CD4-positive, alpha-beta T cell (primary cell): ENCODE data around the gene CD6. TPM values are rescaled to one million over a fixed set of nuclear protein-coding genes. Genes with fewer than 3 reads are reported as not detected.

Source experiments
- ATAC-seq: fragments of 200-7000 bp; cut with Tn5 transposase; one replicate; pipeline ENCODE4 v1.10.0; 2022; ENCODE audit warnings: mild to moderate bottlenecking; ENCODE audit not compliant: poor library complexity
- CTCF ChIA-PET: fragments of 350-600 bp; sonication (Branson Sonifier 250); formaldehyde crosslinking; loops from one replicate; lab custom pipeline; 2021; ENCODE audit warnings: antibody characterized with exemption, inconsistent platforms; lab: Charles Lee
- POLR2A ChIA-PET: fragments of 350-600 bp; sonication (Branson Sonifier 250); formaldehyde crosslinking; loops from one replicate; lab custom pipeline; 2021; ENCODE audit warnings: antibody characterized with exemption, inconsistent platforms; lab: Charles Lee
- DNase-seq, 14 experiments: peaks; one replicate each; pipeline ENCODE4 v3.0.0-alpha.2; 2013 to 2020; ENCODE audit warnings: mixed read lengths in 2 of 14
- H3K27ac ChIP-seq, 2 donors: one replicate each; pipeline versions ENCODE4 v1.5.1 to v1.7.0; 2013; ENCODE audit warnings: low read length in 2 of 2, low read depth in 1 of 2, mild to moderate bottlenecking in 1 of 2
- H3K27me3 ChIP-seq, 2 experiments: 1 replicate in 1 of 2; 2 replicates in 1 of 2; pipeline versions ENCODE4 v1.6.1 to v1.7.0; 2013; ENCODE audit warnings: low read length in 2 of 2, control low read depth in 1 of 2, mild to moderate bottlenecking in 1 of 2, moderate library complexity in 1 of 2; ENCODE audit not compliant: insufficient read depth in 2 of 2, control insufficient read depth in 1 of 2
- H3K36me3 ChIP-seq: one replicate; pipeline ENCODE4 v1.6.1; 2013; ENCODE audit warnings: low read length, control low read depth; ENCODE audit not compliant: insufficient read depth
- H3K4me1 ChIP-seq: one replicate; pipeline ENCODE4 v1.6.1; 2013; ENCODE audit warnings: low read length, control low read depth; ENCODE audit not compliant: insufficient read depth
- H3K4me3 ChIP-seq: one replicate; pipeline ENCODE4 v1.5.1; 2013; ENCODE audit warnings: mild to moderate bottlenecking, low read length, moderate library complexity
- H3K9me3 ChIP-seq, 2 experiments: 1 replicate in 1 of 2; 2 replicates in 1 of 2; pipeline versions ENCODE4 v1.6.1 to v1.7.0; 2013; ENCODE audit warnings: low read length in 2 of 2, mild to moderate bottlenecking in 2 of 2, control low read depth in 1 of 2, moderate library complexity in 1 of 2; ENCODE audit not compliant: control insufficient read depth in 1 of 2, insufficient read depth in 1 of 2
- H3K27ac Mint-ChIP-seq: one replicate; pipeline ENCODE4 v1.8.0; 2020; ENCODE audit warnings: mixed read lengths
- H3K27me3 Mint-ChIP-seq: one replicate; pipeline ENCODE4 v1.8.0; 2021; ENCODE audit warnings: mixed read lengths
- H3K36me3 Mint-ChIP-seq: one replicate; pipeline ENCODE4 v1.8.0; 2021; ENCODE audit warnings: low read depth, mixed read lengths
- H3K4me1 Mint-ChIP-seq: one replicate; pipeline ENCODE4 v1.8.0; 2021; ENCODE audit warnings: low read depth, mixed read lengths
- H3K4me3 Mint-ChIP-seq: one replicate; pipeline ENCODE4 v1.8.0; 2020; ENCODE audit warnings: mild to moderate bottlenecking, mixed read lengths
- H3K9me3 Mint-ChIP-seq: one replicate; pipeline ENCODE4 v1.8.0; 2020; ENCODE audit warnings: mixed read lengths
- intact Hi-C, 2 experiments: fragments of 100-400 bp; cut with DNase I in 1 of 2; cut with micrococcal nuclease in 1 of 2; formaldehyde crosslinking; loops; one replicate each; pipeline versions ENCODE4 v1.15.1 to v1.9.0; 2023 to 2025; cut with DNase I, micrococcal nuclease
- total RNA-seq, 174 experiments: library from RNA in 2 of 174; stranded (reverse) in 2 of 174; gene quantifications; one replicate each; pipeline ENCODE4 v1.2.3 and lab custom pipeline; 2021 to 2026
- TF ChIP-seq, protein P1 (sequence below): fragments of 200-600 bp; IDR thresholded peaks from one replicate; pipeline ENCODE4 v1.8.0; 2022; ENCODE audit warnings: antibody characterized with exemption, mild to moderate bottlenecking

The CD6 gene
- total RNA-seq, 2 experiments from 2014 or later = 814 to 827 TPM

DNA sequence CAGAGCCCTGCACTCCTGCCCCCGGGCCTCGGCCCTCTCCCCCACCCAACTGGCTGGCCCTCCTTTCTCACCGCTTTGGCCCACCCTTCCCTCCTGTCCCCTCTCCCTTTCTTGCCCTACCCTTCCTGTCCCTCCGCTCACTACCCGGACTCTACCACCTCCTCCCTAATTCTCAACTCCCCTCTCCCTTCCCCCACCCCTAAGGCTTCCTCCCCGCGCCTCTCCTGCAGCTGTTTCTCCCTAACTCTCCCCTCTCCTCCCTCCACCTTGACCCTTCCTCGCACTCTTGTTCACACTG lies 19.9 kb upstream of the CD6 start:
- CTCF ChIA-PET = interaction anchor here (1.2 kb wide), 1 partner anchor 36 kb away, joined by 3 read pairs; no protein-coding TSS in a partner anchor
- no peaks in the 10 kb centered on the region for H3K36me3 Mint-ChIP-seq
- H3K27ac Mint-ChIP-seq = peak overlapping the region; percentile 79
- H3K9me3 Mint-ChIP-seq = no peaks in the 10 kb centered on the region
- POLR2A ChIA-PET = interaction anchor here (0.6 kb wide), 1 partner anchor 20 kb away, joined by 4 read pairs; the partner anchor contains the start of gene CD6
- Histone ChIP-seq H3K9me3 (no peaks in the 10 kb centered on the region), H3K27ac (no peak overlapping the region), H3K36me3 (no peaks in the 10 kb centered on the region), H3K4me3 (peak overlapping the region; percentile 51), H3K27me3 (peaks cover 0 to 13% of the 10 kb centered on the region in 2 experiments), H3K4me1 (peaks cover 29% of the 10 kb centered on the region)
- H3K4me3 Mint-ChIP-seq = peak overlapping the region; percentile 89
- TF ChIP-seq, protein P1, sequence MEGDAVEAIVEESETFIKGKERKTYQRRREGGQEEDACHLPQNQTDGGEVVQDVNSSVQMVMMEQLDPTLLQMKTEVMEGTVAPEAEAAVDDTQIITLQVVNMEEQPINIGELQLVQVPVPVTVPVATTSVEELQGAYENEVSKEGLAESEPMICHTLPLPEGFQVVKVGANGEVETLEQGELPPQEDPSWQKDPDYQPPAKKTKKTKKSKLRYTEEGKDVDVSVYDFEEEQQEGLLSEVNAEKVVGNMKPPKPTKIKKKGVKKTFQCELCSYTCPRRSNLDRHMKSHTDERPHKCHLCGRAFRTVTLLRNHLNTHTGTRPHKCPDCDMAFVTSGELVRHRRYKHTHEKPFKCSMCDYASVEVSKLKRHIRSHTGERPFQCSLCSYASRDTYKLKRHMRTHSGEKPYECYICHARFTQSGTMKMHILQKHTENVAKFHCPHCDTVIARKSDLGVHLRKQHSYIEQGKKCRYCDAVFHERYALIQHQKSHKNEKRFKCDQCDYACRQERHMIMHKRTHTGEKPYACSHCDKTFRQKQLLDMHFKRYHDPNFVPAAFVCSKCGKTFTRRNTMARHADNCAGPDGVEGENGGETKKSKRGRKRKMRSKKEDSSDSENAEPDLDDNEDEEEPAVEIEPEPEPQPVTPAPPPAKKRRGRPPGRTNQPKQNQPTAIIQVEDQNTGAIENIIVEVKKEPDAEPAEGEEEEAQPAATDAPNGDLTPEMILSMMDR = no peak
- intact Hi-C loops = loop anchor here in 1 of 2 experiments (5.0 kb wide), 1 partner anchor 34 kb away; no protein-coding TSS in a partner anchor
- H3K27me3 Mint-ChIP-seq = peaks cover 8% of the 10 kb centered on the region
- ATAC-seq (peak; percentile 3), DNase-seq (peak in 1 of 14 experiments; percentile 24)
- peaks cover 35% of the 10 kb centered on the region for H3K4me1 Mint-ChIP-seq

GRCh38 chr11:60951904-60952741 lies 19.4 kb upstream of the CD6 start, which contains the start of gene SLC15A3:
Gene SLC15A3, minus strand, starts transcription at chr11:60952176. Its CDS starts 625 bp downstream, at chr11:60951551.
- H3K4me3 ChIP-seq = peak within 1 kb of the TSS; percentile 51
- peaks cover 8% of the 10 kb centered on the region for H3K27me3 Mint-ChIP-seq
- TF ChIP-seq, protein P1 = no peak
- H3K36me3 ChIP-seq = no peaks in the 10 kb centered on the region
- H3K36me3 Mint-ChIP-seq = no peaks in the 10 kb centered on the region
- H3K9me3 Mint-ChIP-seq = no peaks in the 10 kb centered on the region
- intact Hi-C loops = loop anchor here in 1 of 2 experiments (5.0 kb wide), 1 partner anchor 35 kb away; no protein-coding TSS in a partner anchor
- peaks cover 0 to 13% of the 10 kb centered on the region in 2 experiments for H3K27me3 ChIP-seq
- CTCF ChIA-PET = interaction anchor here (1.2 kb wide), 1 partner anchor 37 kb away, joined by 3 read pairs; no protein-coding TSS in a partner anchor
- H3K9me3 ChIP-seq = no peaks in the 10 kb centered on the region
- H3K4me3 Mint-ChIP-seq = peak within 1 kb of the TSS; percentile 89
- POLR2A ChIA-PET = interaction anchor here (1.0 kb wide), 1 partner anchor 39 kb away, joined by 3 read pairs; no protein-coding TSS in a partner anchor
- ATAC-seq (peak; percentile 79), DNase-seq (peak in 10 of 14 experiments; percentile 19 to 78 (median 44))
- peak within 1 kb of the TSS; percentile 4 to 73 for H3K27ac ChIP-seq
- peaks cover 35% of the 10 kb centered on the region for H3K4me1 Mint-ChIP-seq
- H3K4me1 ChIP-seq = peaks cover 29% of the 10 kb centered on the region
- peak within 1 kb of the TSS; percentile 79 for H3K27ac Mint-ChIP-seq

DNA sequence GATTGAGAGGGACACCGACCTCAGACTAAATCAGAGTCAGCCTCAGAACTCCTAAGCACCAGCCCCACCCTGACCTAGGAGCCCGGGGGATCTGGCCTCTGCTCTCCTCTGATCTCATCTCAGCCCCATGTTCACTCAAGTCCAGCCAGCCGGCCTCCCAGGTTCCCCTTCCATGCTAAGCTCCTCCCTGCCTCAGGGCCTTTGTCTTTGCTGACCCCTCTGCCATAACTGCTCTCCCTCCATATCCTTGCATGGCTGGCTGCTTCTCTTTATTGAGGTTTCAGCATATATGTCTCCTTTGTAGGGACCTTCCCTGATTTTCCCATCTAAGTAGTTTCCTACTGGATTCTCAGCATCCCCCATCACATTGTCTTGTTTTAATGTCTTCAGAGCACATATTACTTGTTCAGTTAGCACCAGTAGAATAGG lies 18.7 kb upstream of the CD6 start:
- H3K27me3 ChIP-seq = peaks cover 0 to 13% of the 10 kb centered on the region in 2 experiments
- H3K36me3 ChIP-seq = no peaks in the 10 kb centered on the region
- no peak for ATAC-seq
- DNase-seq = no peak
- TF ChIP-seq, protein P1 = no peak
- H3K4me3 ChIP-seq = peak overlapping the region; percentile 51
- ChIA-PET CTCF (interaction anchor here (1.0 to 1.6 kb wide), 3 partner anchors 17 to 54 kb away, joined by 3 to 4 read pairs (median 3); no protein-coding TSS in a partner anchor), POLR2A (interaction anchor here (1.0 kb wide), 1 partner anchor 40 kb away, joined by 3 read pairs; no protein-coding TSS in a partner anchor)
- H3K9me3 ChIP-seq = no peaks in the 10 kb centered on the region
- no peaks in the 10 kb centered on the region for H3K9me3 Mint-ChIP-seq
- H3K4me1 Mint-ChIP-seq = peaks cover 35% of the 10 kb centered on the region
- intact Hi-C loops = loop anchor here in 1 of 2 experiments (5.0 kb wide), 1 partner anchor 35 kb away; no protein-coding TSS in a partner anchor
- peaks cover 29% of the 10 kb centered on the region for H3K4me1 ChIP-seq
- H3K27me3 Mint-ChIP-seq = peaks cover 8% of the 10 kb centered on the region
- H3K27ac Mint-ChIP-seq = peak overlapping the region; percentile 79
- H3K4me3 Mint-ChIP-seq = peak overlapping the region; percentile 89
- H3K36me3 Mint-ChIP-seq = no peaks in the 10 kb centered on the region
- peak overlapping the region in 1 of 2 donors; percentile 73 for H3K27ac ChIP-seq
